MM.1S (cell line): ENCODE measurements around the gene TRUB2.

Experiments used
- DNase-seq: peaks from one replicate; pipeline ENCODE4 v3.0.0-alpha.2; 2015
- H2AFZ ChIP-seq: fragments of 300-600 bp; sonication (generic); 2 replicates; pipeline ENCODE4 v1.6.0; 2016; ENCODE audit warnings: antibody characterized with exemption, low read length
- H3F3A ChIP-seq: fragments of 300-600 bp; sonication (generic); 2 replicates; pipeline ENCODE4 v1.6.1; 2016; ENCODE audit warnings: mild to moderate bottlenecking, antibody characterized with exemption, low read length, moderate library complexity, mixed read lengths; ENCODE audit not compliant: insufficient read depth
- H3K27ac ChIP-seq: fragments of 300-600 bp; sonication (generic); 2 replicates; pipeline ENCODE4 v1.5.1; 2016; ENCODE audit warnings: mild to moderate bottlenecking, low read length
- H3K27me3 ChIP-seq: fragments of 300-600 bp; sonication (generic); replicated peaks from 2 replicates; pipeline ENCODE4 v1.6.0; 2016; ENCODE audit warnings: low read length; ENCODE audit not compliant: insufficient read depth
- H3K36me3 ChIP-seq: fragments of 300-600 bp; sonication (generic); replicated peaks from 2 replicates; pipeline ENCODE4 v1.6.1; 2016; ENCODE audit warnings: mild to moderate bottlenecking, low read length, mixed read lengths; ENCODE audit not compliant: insufficient read depth
- H3K4me1 ChIP-seq: fragments of 300-600 bp; sonication (generic); 2 replicates; pipeline ENCODE4 v1.6.1; 2016; ENCODE audit warnings: low read length, mixed read lengths
- H3K4me2 ChIP-seq: fragments of 300-600 bp; sonication (generic); 2 replicates; pipeline ENCODE4 v1.6.0; 2016; ENCODE audit warnings: low read depth, low read length
- H3K4me3 ChIP-seq: fragments of 300-600 bp; sonication (generic); 2 replicates; pipeline ENCODE4 v1.5.1; 2016; ENCODE audit warnings: low read length, mixed read lengths
- H3K79me2 ChIP-seq: fragments of 300-600 bp; sonication (generic); 2 replicates; pipeline ENCODE4 v1.6.1; 2016; ENCODE audit warnings: mixed run types, low read length, mixed read lengths
- H3K9ac ChIP-seq: fragments of 300-600 bp; sonication (generic); 2 replicates; pipeline ENCODE4 v1.6.1; 2016; ENCODE audit warnings: low read length, mixed read lengths
- H3K9me2 ChIP-seq: fragments of 300-600 bp; sonication (generic); replicated peaks from 2 replicates; pipeline ENCODE4 v1.6.1; 2016; ENCODE audit warnings: mild to moderate bottlenecking, low read length, mixed read lengths; ENCODE audit not compliant: insufficient read depth
- H3K9me3 ChIP-seq: fragments of 300-600 bp; sonication (generic); replicated peaks from 2 replicates; pipeline ENCODE4 v1.6.1; 2016; ENCODE audit warnings: mild to moderate bottlenecking, low read length, mixed read lengths; ENCODE audit not compliant: insufficient read depth
- H4K20me1 ChIP-seq: fragments of 300-600 bp; sonication (generic); 2 replicates; pipeline ENCODE4 v1.6.1; 2016; ENCODE audit warnings: mild to moderate bottlenecking, low read length, moderate library complexity, mixed read lengths; ENCODE audit not compliant: insufficient read depth
- CTCF ChIP-seq: fragments of 300-600 bp; sonication (generic); IDR thresholded peaks from 2 replicates; pipeline ENCODE4 v1.5.1; 2016; ENCODE audit warnings: antibody characterized with exemption, low read length, mixed read lengths
- EZH2 ChIP-seq: fragments of 300-600 bp; sonication (generic); optimal IDR thresholded peaks from 2 replicates; pipeline ENCODE3; 2017; ENCODE audit warnings: low read depth, mild to moderate bottlenecking, antibody characterized with exemption, low read length, mixed read lengths
- EZH2phosphoT487 ChIP-seq: fragments of 300-600 bp; sonication (generic); IDR thresholded peaks from 2 replicates; pipeline ENCODE4 v1.6.1; 2018; ENCODE audit warnings: antibody characterized with exemption, low read length

TRUB2 gene

GRCh38 chr9:128349772-128350171 is 27.5 kb upstream of the TRUB2 start:
- no peaks in the 10 kb centered on the region for H3K9me3 ChIP-seq
- H2AFZ ChIP-seq, result no peak overlapping the region
- TF ChIP-seq EZH2phosphoT487 (no peak), CTCF (no peak), EZH2 (no peak)
- no peak overlapping the region for H3K4me3 ChIP-seq
- no peaks in the 10 kb centered on the region for H3K27me3 ChIP-seq
- H3K4me1 ChIP-seq, result no peaks in the 10 kb centered on the region
- H3K79me2 ChIP-seq, result no peaks in the 10 kb centered on the region
- no peaks in the 10 kb centered on the region for H3K36me3 ChIP-seq
- H3K27ac ChIP-seq, result no peak overlapping the region
- H3F3A ChIP-seq, result no peaks in the 10 kb centered on the region
- H3K9me2 ChIP-seq, result no peaks in the 10 kb centered on the region
- DNase-seq, result no peak
- H3K9ac ChIP-seq, result no peak overlapping the region
- no peak overlapping the region for H3K4me2 ChIP-seq
- no peaks in the 10 kb centered on the region for H4K20me1 ChIP-seq

GRCh38 chr9:128349125-128349524 is 26.9 kb upstream of the TRUB2 start:
- Histone ChIP-seq H3K9ac (no peak overlapping the region), H3K27ac (no peak overlapping the region), H3K79me2 (no peaks in the 10 kb centered on the region), H3F3A (no peaks in the 10 kb centered on the region), H3K4me2 (no peak overlapping the region), H2AFZ (no peak overlapping the region), H3K27me3 (no peaks in the 10 kb centered on the region), H3K9me2 (no peaks in the 10 kb centered on the region), H4K20me1 (no peaks in the 10 kb centered on the region), H3K4me1 (no peaks in the 10 kb centered on the region), H3K4me3 (no peak overlapping the region), H3K9me3 (no peaks in the 10 kb centered on the region), H3K36me3 (no peaks in the 10 kb centered on the region)
- DNase-seq, result no peak
- TF ChIP-seq EZH2phosphoT487, result no peak
- TF ChIP-seq CTCF, result no peak
- no peak for TF ChIP-seq EZH2

- Histone ChIP-seq H3F3A (peaks cover 7% of the 10 kb centered on the region; the same call in 1 of the 2 replicates), H3K4me1 (no peaks in the 10 kb centered on the region), H4K20me1 (no peaks in the 10 kb centered on the region), H3K79me2 (peaks cover 5% of the 10 kb centered on the region; the same call in 1 of the 2 replicates), H3K9ac (no peak overlapping the region), H3K9me2 (no peaks in the 10 kb centered on the region), H3K27me3 (no peaks in the 10 kb centered on the region), H2AFZ (no peak overlapping the region), H3K4me3 (no peak overlapping the region), H3K36me3 (no peaks in the 10 kb centered on the region), H3K9me3 (no peaks in the 10 kb centered on the region), H3K4me2 (no peak overlapping the region), H3K27ac (no peak overlapping the region)
- no peak for TF ChIP-seq EZH2phosphoT487
- TF ChIP-seq EZH2, result no peak
- no peak for TF ChIP-seq CTCF
- DNase-seq, result no peak
These were observed 22.8 kb upstream of the TRUB2 start for GRCh38 chr9:128344931-128345605.
